GM19328 (cell line): ENCODE results near the gene SMIM32.

Experiments
- ATAC-seq: cut with Tn5 transposase; IDR thresholded peaks from one replicate; pipeline ENCODE4 v1.9.1; 2021; ENCODE audit warnings: mild to moderate bottlenecking, moderate library complexity; ENCODE audit not compliant: unreplicated experiment

The SMIM32 gene

DNA sequence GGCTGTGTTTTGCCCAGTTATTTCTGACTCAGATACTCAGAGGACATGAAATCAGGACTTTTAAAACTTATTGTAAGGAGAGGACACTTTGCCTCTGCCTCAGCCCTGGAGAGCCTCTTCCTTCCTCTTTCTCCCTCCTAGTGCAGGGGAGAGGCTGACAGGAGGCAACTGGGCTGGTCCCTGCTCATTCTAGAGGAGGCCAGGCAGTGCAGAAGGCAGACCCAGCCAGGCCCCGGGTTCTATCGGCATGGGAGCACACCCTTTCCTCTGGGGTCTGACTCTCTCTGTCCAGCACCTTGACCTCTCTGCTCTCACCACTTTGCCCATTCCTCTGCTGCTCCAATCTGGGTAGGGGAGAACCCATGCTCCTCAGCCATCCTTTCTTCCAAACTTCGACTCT is 16.0 kb upstream of the SMIM32 start:
- no peak for ATAC-seq

DNA sequence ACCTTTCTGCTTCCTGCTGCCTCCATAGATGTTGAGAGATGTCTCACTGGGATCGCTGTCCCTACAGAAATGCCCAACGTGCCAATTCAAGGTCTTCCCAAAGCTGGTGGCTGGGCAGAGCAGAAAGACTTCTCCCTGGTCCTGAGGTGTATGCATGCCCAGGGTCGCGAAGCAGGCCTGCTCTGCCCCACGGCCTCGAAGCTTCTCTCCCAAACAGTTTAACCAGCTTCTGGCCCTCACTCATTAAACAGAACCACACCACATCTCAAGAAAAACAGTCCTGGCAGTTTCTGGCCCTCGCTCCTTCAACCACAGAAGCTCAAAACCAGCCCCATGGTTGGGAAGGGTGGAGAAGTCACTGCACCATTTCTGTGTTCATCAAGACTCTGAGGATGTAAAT is 14.7 kb upstream of the SMIM32 start:
- ATAC-seq, result no peak

DNA sequence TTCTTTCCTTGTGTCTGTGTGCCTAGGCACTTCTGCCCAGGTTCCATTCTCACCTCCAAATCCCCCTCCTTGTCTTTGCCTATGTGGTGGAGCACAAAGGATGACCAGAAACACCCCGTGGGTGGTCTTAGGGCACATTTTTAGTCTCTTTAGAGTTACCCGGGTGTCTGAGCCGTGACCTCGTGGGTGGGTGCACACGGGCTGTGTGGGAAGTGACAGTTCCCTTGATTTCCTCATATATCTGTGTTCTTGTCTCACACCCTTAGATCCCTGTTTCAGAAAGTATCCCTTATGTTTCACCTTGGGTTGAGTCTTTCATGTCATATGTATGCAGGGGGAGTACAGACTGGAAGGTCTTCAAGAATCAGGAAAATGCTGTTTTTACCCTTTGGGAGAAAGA is 13.4 kb upstream of the SMIM32 start:
- no peak for ATAC-seq

DNA sequence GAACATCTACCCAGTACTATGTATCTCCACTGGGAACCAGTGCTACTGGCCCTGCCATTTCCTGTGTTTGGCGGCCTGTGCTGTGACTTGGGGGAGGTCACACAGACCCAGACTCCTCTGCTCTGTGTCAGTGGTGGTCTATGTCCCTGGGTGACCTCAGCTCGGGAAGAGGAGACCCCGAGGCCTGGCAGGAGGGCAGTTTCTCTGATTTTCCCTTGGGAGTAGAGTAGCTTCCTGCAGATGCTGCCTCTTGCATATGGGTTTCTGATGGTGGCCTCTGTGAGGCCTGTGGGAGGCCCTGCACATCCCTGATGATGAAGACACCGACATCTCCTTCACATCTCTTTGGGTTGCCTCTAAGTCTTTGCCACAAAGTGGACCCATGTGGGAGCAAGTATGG is 13.0 kb upstream of the SMIM32 start:
- ATAC-seq, result no peak

DNA sequence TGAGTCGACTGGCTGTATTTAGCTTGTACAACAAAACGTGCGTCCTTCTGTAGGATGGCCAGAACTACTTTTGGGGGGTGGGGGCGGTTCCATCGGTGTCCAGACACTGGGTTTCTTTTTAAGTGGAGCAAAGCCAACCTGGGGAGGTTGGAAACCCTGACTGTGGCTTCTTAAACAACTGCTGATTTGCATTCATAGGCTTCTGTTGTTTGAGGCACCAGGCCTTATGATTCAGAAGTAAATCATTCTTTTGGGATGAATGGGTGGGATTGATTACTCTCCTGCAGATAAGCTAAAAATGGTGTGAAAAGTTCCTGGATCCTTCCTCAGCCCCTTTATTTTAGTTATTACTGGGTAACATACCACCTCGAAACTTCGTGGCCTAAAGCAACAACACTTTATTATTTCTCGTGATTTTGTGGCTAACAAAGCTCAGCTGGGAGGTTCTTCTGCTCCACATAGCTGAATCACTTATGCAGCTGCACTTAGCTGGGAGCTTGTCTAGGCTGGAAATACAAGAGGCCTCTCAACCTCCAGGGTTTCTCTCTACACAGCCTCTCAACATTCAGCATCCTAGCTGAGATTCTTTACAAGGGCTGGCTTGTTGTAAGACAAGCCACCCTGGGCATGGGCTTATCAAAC is 12.2 kb upstream of the SMIM32 start:
- ATAC-seq, result no peak

DNA sequence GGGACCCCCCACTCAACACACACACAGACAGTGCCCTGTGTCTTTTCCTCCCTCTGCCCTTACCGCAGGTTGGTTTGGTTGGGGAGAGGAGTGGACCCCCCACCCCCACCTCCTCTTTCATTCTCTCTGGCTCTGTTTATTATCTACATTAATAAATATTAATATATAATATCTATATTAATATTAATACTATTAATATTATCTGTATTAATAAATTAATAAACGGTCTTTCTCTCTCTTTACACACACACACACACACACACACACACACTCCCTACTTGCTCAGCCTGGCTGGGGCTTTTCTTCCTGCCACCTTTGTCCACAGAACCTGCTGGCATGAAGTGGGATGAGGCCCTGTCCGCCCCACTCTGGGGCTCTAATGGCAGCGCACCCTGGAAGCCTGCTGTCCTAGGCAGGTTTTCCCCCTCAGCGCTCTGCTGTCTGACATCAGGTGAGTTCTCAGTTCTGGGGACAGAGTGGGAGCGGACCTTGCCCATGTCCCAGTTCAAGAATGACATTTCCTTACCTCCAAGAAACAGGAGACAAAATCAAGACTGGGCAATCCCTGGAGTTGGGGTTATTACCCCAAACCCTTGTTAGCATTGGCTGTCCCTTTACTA is 10.5 kb upstream of the SMIM32 start:
- ATAC-seq, result no peak

DNA sequence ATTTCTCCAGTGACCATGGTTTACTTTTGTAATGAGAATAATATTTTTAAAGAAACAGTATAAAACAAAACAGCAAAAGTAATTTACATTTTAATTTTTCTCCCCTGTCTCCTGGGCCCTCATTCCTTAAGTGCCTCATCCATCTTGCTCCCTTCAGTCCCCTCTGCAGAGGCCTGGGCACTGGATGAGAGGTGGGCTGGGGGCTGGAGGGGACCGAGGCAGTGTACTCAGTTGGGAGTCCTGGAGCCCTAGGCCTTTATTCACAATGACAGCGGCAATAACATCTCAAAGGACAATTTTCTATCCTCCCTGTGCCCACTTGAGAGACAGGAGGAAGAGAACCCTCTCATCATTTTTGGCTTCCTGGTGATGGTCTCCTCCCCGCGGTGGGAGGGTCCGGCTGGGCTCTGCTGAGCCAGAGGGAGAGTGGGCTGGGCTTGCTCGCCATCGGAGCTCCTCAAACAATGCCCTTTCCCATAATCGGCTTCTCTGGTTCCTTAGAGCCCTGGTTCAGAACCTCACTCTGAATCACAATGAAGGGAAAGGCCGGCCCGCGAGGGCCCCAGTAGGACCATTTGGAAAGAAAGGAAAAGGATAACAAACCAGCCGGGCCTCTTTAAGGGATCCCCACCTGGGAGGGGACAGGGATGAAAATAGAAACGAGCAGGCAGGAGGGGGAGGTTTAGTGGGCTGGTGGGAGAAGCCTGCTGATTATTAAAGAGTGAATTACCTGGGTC is 9.7 kb upstream of the SMIM32 start:
- ATAC-seq, result no peak

DNA sequence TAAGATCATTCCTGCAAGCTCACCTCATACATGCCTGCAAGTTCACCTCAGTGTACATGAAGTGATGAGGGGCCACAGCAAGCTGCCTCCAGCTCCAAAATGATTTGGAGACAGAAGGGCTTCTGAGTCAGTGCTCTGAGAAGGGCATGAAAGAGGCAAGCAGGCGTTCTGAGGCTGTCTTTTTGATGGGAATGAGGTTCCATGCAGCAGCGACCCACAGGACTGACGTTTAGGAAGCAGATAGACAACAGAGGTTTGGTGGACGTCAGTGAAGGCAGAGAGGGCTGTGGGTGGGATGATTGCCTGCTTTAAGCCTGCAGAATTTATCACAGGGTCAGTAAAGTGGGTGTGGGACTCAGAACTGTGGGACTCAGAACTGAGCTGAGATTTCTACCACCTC is 8.9 kb upstream of the SMIM32 start:
- no peak for ATAC-seq

DNA sequence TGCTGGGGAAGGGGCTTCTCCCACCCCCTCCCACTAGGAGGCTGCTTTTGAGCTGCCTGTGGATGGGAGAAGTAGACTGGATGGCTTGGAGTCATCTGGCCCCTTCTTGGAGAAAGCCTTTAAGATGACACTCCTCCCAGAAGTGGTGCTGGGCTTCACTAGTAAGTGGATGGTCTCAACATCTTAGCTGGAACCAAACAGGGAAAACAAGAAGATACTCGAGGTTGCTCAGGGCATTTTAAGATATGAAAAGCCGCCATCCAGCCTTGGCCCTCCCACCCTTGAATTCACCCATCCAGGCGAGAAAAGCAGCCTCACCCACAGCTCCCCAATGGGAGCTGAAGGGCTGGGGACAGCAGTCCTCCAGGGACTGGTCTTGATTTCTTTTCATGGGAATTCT is 7.8 kb upstream of the SMIM32 start:
- no peak for ATAC-seq

DNA sequence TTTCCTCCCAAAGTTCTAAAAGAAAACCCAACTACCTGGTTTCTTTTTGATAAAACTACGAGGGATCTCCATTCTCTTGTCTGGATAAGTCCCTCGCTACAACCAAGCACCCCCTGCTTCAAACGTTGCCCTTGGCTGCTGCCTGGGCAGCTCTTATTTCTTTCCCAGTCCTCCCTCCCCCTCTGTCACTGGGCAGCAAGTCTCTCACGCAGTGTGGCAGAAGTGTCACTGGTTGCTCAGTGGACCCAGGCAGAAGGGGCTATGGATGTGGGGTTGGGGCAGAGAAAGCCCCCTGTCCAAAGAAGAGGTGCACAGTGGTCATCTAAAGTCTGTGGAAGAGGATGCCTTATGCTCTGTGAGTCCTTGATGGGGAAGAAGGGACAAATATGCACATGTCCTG is 7.2 kb upstream of the SMIM32 start:
- ATAC-seq, result no peak

DNA sequence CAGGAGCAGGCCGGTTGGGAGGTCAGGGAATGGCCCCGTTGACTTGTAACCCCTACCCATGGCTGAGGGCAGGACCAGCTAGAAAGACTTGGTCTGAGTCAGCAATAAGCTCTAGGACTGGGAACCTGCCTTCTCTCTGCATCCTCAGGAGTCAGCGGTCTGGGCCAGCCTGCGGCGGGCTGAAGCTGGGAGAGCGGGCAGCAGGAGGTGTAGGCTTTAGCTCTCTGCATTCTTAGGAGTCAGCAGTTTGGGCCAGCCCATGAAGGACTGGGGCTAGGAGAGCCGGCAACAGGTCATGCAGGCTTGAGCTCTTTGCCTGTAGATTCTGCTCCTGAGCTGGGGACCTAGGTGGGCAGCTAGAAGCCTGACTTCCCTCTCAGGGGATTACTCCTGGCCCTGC is 6.4 kb upstream of the SMIM32 start:
- ATAC-seq, result no peak

DNA sequence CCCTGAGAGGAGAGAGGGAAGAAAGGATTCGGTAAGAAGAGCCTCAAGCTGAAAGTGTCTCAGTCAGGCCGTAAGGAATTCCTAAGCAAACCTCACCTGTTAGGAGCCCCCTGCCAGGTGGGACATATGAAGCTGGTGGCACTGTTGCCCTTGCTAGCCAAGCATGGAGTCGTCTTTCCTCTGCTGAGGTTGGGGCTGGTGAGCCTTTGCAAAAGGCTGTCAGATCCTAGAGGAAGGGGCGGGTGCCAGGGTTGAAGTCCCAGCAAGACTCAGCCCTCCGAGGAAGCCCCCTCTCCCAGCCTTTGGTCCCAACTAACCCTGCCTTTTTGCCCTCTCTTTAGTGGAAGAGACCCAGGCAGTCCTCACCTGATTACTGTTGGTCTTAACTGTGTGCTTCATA is 5.5 kb upstream of the SMIM32 start:
- no peak for ATAC-seq

DNA sequence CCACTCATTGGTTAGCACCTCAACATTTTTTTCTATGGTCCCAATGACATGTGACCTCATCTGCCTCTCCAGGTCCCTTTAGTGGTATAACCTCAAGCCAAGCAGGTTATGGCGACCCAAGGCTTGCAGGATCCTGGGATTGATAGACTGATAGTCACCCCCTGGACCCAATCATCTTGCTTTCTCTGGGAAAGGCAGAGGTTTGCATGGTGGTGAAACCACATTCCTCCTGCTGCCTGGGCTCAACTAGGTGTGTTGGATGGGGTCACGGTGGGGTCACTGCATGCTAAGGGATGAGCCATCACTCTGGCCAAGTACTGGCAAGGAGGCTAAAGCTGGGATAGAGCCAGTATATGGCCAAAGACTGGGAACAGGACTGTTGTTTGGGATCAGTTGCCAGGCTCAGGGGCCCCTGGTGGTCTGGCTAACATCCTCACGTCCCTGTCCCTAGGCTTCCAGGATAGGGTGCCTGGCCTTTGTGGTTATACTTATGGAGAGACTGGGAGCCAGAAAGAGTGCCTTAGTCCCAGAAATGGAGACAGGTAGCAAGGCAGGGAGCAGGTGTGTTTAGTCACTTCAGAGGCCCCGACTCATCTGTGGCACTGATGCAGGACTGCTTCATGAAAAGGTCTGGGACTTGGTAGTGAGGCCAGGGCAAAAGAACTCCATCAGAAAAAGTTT is 4.6 kb upstream of the SMIM32 start:
- ATAC-seq, result no peak

DNA sequence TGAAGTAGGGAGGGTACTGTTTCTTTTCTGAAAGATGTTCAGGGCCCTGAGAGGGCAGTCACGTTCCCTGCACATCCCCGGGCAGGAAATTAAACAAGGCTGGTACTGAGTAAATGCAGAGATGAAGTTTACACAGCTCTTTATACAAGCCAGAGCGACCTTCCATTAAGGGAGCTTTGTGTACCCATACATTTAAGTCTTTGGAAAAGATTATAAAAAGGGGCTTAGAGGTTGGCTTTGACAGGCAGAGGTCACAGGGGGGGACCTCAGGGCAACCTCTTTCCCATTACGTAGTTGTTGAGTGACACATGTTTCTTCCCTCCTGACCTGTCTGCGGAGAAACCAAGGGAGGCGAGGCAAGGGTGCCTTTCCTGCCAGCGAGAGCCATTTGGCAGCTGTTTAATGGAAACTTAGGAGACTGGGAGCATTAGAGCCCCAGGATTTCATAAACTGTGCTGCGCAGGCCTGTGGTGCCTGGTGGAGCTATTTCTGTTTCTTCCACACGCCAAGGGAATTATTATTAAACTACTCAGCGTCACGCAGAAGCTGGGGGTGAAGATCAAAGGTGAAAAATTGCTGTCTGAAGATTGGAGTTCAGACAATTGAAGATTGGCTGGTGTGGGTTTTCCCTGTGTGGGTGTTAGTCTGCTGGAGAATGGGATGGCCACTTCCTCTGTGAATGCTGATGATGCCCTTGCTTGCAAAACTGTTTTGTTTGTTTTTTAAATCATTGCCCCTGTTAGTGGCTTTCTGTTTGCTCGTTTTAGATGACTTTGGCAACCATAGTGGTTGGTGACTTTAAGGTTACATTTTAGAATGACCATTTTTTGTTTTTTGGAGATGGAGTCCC is 3.2 kb upstream of the SMIM32 start:
- ATAC-seq, result no peak

DNA sequence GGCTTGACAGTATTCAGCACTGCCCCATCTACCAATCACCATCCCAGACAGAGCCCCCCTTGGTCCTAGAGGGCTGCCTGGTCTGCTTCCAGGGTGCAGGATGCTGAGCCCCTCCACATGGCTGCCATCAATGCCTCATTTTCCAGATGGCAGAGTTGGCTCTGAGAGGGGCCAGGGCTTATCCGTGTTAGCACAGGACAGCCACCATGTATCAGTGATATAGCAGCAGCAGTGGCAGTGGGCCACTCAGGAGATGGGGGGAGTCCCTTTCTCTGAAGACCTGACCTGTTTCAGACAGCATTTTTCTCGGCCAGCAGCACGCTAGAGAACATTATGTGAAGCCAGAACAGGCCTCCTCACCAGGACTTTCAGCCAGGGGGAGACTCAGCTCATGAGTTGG is 1.6 kb upstream of the SMIM32 start:
- no peak for ATAC-seq

DNA sequence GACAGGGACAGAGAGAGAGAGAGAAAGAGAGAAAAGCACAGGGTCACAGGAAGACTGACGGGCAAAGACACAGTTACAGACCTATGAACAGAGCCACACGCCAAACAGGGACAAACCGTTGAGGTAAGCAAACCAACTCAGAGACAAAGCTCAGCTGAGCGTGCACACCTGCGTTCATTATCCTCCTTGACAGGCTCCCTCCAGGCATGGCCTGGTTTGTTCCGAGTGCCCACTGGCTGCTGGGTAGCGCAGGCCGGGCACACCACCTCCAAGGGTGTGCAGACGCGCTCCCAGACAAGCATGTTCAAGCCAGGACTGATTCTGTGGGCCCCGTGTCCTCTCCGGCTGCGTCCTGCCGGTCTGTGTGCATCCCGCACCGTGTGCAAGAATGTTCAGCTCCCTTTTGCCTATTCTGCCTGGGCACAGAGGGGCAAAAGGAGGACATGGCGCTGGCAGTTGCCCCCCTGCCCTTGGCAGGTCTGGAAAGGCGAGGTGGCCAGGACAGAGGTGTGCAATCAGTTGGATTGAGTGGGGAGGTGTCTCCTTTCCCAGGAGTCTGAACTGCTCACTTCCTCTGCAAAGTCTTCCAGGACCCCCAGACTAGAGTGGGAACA is 467 bp upstream of the SMIM32 start:
- no peak for ATAC-seq

DNA sequence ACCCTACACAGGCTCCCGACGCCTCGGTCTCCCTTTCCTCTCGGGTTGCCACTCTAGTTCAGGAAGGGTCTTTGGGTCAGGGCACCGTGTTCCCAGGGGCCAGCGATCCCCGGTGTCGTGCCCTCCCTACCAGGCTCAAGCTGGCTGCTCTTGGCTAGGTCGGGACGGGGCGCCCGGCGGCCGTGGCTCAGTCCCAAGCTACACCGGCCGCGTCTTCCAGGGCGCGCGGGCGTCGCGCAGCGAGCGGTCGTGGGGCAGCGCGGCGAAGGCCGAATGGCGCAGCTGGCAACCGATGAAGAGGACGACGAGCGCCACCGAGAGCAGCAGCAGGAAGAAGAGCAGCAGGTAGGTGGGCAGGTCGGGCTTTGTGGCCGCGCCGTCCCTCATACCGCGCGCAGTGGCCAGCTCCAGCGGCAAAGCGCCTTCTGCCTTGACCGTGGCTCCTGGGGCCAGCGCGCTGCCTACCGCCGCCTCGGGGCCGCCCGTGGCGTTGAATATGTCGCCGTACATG is 892 bp downstream of the SMIM32 start:
- no peak for ATAC-seq

DNA sequence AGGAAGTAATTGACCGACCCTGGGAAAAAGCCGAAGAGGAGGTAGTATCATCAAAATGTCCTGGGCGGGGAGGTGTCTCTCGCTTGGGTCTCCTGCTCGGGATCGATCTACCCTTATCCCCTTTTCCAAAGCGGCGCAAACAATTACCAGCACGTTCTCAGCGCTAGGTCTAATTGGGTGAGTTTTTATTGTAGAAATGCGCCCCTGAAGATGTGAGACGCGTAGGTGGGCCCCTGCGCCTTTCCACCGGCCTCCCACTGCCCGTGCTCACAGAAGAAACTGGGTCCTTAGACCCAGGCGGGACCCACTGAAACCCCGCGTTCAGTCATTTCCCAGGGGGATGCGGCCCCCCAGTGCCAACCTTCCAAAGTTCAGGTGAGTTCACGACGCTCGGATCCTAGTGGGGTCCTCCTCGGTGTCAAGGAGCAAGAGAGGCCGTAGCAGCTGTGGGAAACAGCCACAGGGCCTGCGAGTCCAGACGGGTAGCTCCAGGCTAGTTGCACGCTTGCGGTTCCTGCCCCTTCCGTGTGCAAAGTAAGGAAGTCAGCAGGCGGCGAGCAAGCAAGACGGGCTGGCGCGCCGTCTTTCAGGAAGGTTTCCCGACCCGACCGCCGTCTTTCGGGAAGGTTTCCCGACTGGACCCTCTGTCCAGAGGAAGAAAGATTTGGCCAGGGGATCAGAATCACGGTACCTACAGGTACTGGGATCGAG is 1.5 kb downstream of the SMIM32 start:
- ATAC-seq, result no peak

DNA sequence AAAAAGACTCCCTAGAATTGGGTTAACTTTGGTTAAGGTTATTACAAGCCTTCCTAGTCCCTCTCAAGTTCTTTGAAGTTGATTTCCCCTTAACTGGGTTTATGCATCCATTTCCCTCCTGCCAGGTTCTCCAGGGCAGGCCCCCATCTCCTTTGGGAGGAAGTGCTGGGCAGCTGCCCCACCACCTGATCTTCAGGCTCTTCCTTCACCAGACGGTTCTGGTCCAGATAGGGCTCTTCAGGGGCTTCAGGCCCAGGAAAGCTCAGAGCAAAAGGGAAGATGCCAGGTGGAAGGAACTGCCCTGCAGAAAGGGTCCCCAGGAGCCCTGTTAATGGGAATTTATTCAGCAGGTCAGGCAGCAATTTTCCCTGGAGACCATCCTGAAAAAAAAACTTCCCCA is 2.1 kb downstream of the SMIM32 start:
- no peak for ATAC-seq
